ENCODE data around the gene ATE1.

The ATE1 gene

GRCh38 chr10:121865554-121865953 lies 62.3 kb downstream of the ATE1 start:
- DNase-seq: peak; percentile 41

- no peak for DNase-seq
Observed at GRCh38 chr10:121864653-121865052, 63.2 kb downstream of the ATE1 start.

GRCh38 chr10:121864168-121864567 lies 63.7 kb downstream of the ATE1 start:
- DNase-seq: no peak

GRCh38 chr10:121862649-121863048 lies 65.2 kb downstream of the ATE1 start:
- no peak for DNase-seq

GRCh38 chr10:121862042-121862441 lies 65.8 kb downstream of the ATE1 start:
- no peak for DNase-seq

- DNase-seq: peak; percentile 35
Observed at GRCh38 chr10:121860810-121861209, 67.0 kb downstream of the ATE1 start.

GRCh38 chr10:121854809-121855445 lies 72.9 kb downstream of the ATE1 start:
- no peak for DNase-seq

- no peak for DNase-seq
Observed at GRCh38 chr10:121853950-121854349, 73.9 kb downstream of the ATE1 start.

GRCh38 chr10:121851786-121852185 lies 76.0 kb downstream of the ATE1 start:
- peak; percentile 5 for DNase-seq

GRCh38 chr10:121848082-121848481 lies 79.7 kb downstream of the ATE1 start:
- DNase-seq: no peak

GRCh38 chr10:121846555-121846954 lies 81.3 kb downstream of the ATE1 start:
- DNase-seq: no peak

GRCh38 chr10:121845044-121845784 lies 82.6 kb downstream of the ATE1 start:
- DNase-seq: no peak

GRCh38 chr10:121844537-121844936 lies 83.3 kb downstream of the ATE1 start:
- no peak for DNase-seq

- DNase-seq: no peak
Observed at GRCh38 chr10:121843379-121843778, 84.5 kb downstream of the ATE1 start.

GRCh38 chr10:121841862-121842261 lies 86.0 kb downstream of the ATE1 start:
- DNase-seq: no peak

- DNase-seq: no peak
Observed at GRCh38 chr10:121838931-121839330, 88.9 kb downstream of the ATE1 start.

- DNase-seq: no peak
Observed at GRCh38 chr10:121838149-121838548, 89.7 kb downstream of the ATE1 start.

- no peak for DNase-seq
Observed at GRCh38 chr10:121836171-121836570, 91.7 kb downstream of the ATE1 start.

- no peak for DNase-seq
Observed at GRCh38 chr10:121835376-121835775, 92.5 kb downstream of the ATE1 start.

- DNase-seq: no peak
Observed at GRCh38 chr10:121834757-121835156, 93.1 kb downstream of the ATE1 start.

GRCh38 chr10:121833387-121833786 lies 94.4 kb downstream of the ATE1 start:
- no peak for DNase-seq

GRCh38 chr10:121832647-121833046 lies 95.2 kb downstream of the ATE1 start:
- DNase-seq: no peak

GRCh38 chr10:121831777-121832176 lies 96.1 kb downstream of the ATE1 start:
- DNase-seq: no peak

GRCh38 chr10:121831237-121831636 lies 96.6 kb downstream of the ATE1 start:
- DNase-seq: no peak

GRCh38 chr10:121830101-121830500 lies 97.7 kb downstream of the ATE1 start:
- DNase-seq: no peak
